Activated CD8-positive, alpha-beta memory T cell treated with anti-CD3 and anti-CD28 coated beads, Interleukin-2, amount 50 U/mL, for 4 hours (primary cell): ENCODE data around the gene OR10H1.
"Not testable (repeated sequence)": the region's sequence is repeated elsewhere in the genome, so short reads cannot be mapped to it uniquely, and the experiment has no call there.

Source experiments
- DNase-seq: peaks from one replicate; pipeline ENCODE4 v3.0.0-alpha.2; 2020

Gene OR10H1

GRCh38 chr19:15828121-15828610 is 12.7 kb upstream of the OR10H1 start:
- no peak for DNase-seq

DNA sequence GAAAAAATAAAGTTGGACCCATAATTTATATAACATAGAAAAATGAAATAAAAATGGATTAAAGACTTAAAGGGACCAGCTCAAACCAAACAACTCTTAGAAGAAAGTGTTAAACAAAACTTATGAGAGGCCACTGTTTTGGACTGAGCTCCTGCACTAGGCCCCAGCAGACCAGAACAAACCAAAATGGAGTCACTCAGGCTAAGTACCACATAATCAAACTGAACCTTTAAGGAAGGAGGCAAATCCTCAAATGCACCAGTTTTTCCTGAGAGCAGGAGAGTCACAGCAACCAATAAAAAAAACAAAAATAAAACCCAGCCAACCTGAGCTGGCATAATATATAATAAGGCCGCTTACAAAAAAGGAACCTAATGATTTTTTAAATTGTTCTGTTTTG is 10.3 kb upstream of the OR10H1 start:
- no peak for DNase-seq

- no peak for DNase-seq
Measured at GRCh38 chr19:15820646-15821045, 5.2 kb upstream of the OR10H1 start.

- no peak for DNase-seq
Measured at GRCh38 chr19:15813916-15814315, 1.5 kb downstream of the OR10H1 start.

- peak; percentile 22 for DNase-seq
Measured at GRCh38 chr19:15812060-15812722, 3.3 kb downstream of the OR10H1 start.

DNA sequence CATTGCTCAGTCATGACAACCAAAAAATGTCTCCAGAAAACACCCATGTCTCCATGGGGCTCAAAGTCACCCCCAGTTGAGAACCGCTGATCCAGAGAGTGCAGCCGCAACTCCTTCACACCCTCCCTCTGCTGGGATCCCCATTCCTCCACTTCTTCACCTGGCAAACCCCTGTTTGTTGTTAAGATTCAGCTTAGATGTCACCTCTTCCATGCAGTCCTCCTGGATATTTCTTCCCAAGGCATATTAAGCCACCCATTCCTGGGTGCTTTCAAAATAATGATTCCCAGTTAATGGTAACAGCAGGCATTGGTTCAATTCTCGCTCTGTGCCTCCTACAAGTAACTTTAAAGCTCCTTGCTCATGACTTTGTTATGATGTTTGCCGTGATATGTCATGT is 4.0 kb downstream of the OR10H1 start:
- DNase-seq = no peak

DNA sequence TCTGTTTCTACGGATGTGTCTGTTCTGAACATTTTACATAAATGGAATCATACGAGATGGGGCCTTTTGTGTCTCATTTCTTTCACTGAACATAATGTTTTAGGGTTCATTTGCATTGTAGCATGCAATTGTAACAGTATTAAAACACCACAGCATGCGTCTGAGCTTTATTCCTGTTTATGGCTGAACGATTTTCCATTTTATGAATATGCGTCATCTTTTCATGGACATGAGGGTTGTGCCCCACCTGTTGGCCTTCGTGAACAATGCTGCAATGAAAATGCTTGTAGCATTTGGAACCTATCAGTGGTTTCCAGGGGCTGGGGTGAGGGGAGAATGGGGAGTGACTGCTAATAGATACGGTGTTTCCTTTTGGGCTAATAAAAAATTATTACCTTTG is 5.1 kb downstream of the OR10H1 start:
- no peak for DNase-seq

- not testable (repeated sequence) for DNase-seq
Measured at GRCh38 chr19:15794279-15794678, 21.2 kb downstream of the OR10H1 start.

GRCh38 chr19:15790096-15790495 is 25.4 kb downstream of the OR10H1 start:
- no peak for DNase-seq

DNA sequence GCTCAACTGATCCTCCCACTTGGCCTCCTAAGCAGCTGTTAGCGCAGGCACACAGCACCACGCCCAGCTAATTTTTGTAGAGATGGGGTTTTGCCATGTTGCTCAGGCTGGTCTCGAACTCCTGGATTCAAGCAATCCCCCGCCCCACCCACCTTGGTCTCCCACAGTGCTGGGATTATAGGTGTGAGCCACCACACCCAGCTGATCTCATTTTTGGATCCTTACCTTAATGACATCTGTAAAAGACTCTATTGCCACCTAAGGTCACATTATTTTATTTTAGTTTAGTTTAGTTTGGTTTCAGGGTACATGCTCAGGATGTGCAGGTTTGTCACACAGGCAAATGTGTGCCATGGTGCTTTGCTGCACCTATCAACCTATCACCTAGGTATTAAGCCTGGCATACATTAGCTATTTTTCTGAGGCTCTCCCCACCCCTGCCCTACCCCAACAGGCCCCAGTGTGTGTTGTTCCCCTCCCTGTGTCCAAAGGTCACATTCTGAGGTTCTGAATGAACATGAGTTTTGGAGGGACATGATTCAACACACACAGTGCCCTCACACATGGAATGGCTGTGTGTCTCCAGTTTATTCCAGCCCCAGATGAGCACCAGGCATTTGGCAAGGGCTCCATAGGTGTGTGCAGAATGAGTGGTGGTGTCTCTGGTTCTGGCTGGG is 26.7 kb downstream of the OR10H1 start:
- no peak for DNase-seq

GRCh38 chr19:15787611-15788155 is 27.8 kb downstream of the OR10H1 start, which contains the start of gene OR10H5:
OR10H5 (plus strand) TSS chr19:15787661; CDS start chr19:15794049, 6,388 bp downstream.
- no peak for DNase-seq

DNA sequence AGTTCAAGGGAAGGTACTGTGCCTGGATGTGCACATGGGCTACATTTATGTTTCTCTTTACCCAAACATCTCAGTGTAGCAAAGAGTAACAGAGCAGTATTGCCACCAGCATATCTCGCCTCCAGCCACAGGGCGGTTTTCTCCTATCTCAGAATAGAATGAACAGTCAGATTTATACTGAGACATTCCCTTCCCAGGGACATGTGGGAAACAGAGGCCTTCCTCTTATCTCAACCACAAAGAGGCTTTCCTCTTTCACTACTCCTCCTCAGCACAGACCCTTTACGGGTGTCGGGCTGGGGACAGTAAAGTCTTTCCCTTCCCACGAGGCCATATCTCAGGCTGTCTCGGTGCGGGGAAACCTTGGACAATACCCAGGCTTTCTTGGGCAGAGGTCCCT is 32.6 kb downstream of the OR10H1 start:
- not testable (repeated sequence) for DNase-seq

GRCh38 chr19:15782211-15782610 is 33.3 kb downstream of the OR10H1 start:
- no peak for DNase-seq

DNA sequence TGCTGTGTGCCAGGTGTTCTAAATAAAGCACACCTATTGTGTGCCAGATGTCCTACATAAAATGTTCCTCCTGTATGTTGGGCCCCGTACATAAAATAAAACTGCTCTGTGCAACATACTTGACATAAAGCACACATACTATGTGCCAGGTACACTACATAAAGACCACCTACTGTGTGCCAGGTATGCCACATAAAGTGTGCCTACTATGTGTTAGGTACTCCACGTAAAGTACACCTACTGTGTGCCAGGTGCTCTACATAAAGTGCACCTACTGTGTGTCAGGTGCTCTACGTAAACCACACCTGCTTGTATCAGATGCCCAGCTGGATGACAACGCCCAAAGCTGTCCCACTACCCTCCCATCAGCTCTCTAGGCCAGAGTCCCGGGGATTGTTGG is 33.8 kb downstream of the OR10H1 start:
- no peak for DNase-seq

DNA sequence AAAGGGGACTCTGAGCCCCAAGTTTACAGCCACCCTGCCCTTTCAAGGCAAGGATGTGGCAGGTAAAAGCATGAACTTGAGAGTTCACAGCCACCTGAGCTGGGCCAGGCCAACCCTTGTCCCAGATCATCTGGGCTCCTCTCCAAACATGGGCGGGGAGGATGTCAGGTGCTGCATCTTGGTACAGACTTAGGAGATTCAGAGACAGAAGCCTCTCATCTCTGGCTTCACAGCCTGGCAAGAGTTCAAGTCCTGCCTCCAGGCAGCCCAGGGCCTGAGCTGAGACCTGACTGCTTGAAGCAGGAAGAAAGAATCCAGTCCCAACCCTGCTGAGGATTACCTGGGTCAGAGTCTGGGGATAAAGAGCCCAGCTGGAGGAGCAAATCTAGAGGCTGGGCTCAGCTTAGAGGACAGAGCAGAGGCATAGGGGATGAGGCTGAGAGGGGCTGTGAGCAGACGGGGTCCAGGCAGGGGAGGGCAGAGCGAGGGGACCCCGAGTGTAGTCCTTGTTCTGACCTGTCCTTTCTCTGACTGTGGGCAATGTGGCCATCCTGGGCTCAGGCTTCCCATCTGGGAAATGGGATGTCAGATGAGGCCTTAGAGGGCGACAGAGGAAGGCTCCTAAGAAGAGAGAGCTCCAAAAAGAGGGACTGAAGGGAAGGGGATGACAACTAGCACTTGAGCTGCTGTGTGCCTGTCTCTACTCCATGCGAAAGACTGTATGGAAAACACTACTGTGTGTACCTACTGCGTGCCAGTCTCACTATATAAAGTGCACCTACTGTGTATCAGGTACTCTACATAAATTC is 34.6 kb downstream of the OR10H1 start:
- no peak for DNase-seq

DNA sequence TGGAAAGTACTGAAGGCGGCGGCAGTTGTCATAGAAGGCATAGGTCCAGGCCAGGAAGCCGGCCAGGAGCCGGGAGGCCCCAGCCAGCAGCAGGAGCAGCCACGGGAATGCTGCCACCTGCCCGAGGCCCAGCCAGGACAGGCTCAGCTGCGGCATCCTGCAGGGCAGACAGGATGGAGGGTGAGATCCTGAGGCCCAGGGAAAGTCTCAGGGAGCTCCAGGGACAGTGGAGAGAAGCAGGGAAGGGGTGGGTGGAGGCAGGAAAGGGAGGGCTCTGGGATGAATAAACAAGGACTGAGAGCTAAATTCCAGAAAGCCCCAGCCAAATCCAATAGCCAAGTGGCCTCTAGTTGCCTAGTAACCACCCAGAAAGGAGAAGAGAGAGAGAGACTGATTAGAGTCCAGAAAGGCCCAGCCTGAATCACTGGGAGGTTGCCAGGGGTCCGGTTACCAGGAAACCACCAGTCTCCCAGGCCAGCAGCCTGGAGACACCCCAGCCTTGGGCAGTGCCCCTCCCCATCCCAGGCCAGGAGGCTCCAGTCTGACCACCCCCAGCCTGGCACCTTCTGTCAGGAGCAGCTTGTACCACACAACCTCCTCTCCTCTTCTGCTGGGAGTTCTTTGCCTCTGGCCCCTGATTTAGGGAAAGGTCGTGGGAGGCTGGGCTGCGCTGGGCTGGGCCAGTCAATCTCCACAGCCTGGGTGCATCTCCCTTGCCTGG is 35.5 kb downstream of the OR10H1 start:
- no peak for DNase-seq

- no peak for DNase-seq
Measured at GRCh38 chr19:15776991-15777970, 38.2 kb downstream of the OR10H1 start.

- DNase-seq = no peak
Measured at GRCh38 chr19:15776264-15776663, 39.2 kb downstream of the OR10H1 start.

DNA sequence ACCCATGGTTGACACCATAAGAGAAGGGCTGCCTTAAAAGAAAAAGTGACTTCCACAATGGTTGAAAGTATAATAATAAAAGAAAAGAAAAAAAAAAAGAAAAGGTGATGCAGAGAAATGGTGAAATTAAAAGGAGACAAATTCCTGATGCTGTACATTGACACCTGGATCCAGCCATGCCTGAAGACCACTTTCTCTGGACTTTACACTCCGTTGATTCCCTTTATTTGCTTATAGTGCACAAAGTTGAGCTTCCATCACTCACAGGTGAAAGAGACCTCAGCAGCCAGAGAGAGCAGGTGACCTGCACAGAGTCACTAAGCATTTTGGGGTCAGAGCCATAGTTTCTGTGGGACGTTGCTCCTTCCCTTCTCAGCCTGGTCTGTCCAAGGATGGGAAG is 40.2 kb downstream of the OR10H1 start:
- DNase-seq = no peak

- not testable (repeated sequence) for DNase-seq
Measured at GRCh38 chr19:15774159-15774558, 41.3 kb downstream of the OR10H1 start.

DNA sequence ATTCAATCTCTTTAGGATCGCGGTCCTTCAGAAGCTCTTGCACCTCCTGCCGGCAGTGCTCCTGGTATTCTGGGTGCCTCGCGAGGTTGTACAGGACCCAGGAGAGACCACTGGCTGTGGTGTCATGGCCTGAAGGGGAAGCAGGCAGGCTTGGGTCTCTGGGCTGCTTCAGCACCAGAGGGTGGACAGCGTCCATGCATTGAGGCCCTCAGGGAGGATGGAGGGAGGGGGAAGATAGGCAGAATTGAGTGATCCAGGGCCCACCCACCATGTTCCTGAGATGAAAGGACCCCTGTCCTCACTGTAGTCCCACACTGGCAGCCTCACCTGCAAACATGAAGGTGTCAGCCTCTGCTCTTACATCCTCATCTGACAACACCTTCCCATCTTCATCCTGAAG is 45.9 kb downstream of the OR10H1 start:
- no peak for DNase-seq
